HEK293 (cell line): Measurements from ENCODE around the gene MLLT10.
A peak's percentile ranks its signal among the peaks of the same experiment; 100 is the strongest.

Experiments used
- BCL6B ChIP-seq: fragments of 450-650 bp; formaldehyde crosslinking; IDR thresholded peaks from 2 replicates; pipeline ENCODE4 v1.5.1; 2017; ENCODE audit warnings: missing biosample characterization, missing genetic modification characterization
- GLIS1 ChIP-seq: fragments of 450-650 bp; formaldehyde crosslinking; IDR thresholded peaks from 2 replicates; pipeline ENCODE4 v1.5.1; 2016; ENCODE audit warnings: missing biosample characterization, missing genetic modification characterization
- KLF10 ChIP-seq: fragments of 450-650 bp; IDR thresholded peaks from 2 replicates; pipeline ENCODE4 v1.5.1; 2018; ENCODE audit warnings: missing biosample characterization, mild to moderate bottlenecking, missing genetic modification characterization
- MZF1 ChIP-seq: fragments of 450-650 bp; formaldehyde crosslinking; IDR thresholded peaks from 2 replicates; pipeline ENCODE4 v1.5.1; 2017; ENCODE audit warnings: missing biosample characterization, missing genetic modification characterization, borderline replicate concordance
- PBX3 ChIP-seq: sonication (generic); formaldehyde crosslinking; IDR thresholded peaks from 2 replicates; pipeline ENCODE4 v1.8.1; 2022; ENCODE audit warnings: mild to moderate bottlenecking, moderate library complexity, missing genetic modification reagents
- PRDM1 ChIP-seq: fragments of 450-650 bp; formaldehyde crosslinking; IDR thresholded peaks from 2 replicates; pipeline ENCODE4; 2016; ENCODE audit warnings: missing biosample characterization, missing genetic modification characterization
- PRDM10 ChIP-seq: fragments of 450-650 bp; formaldehyde crosslinking; IDR thresholded peaks from 2 replicates; pipeline ENCODE4 v1.5.1; 2016; ENCODE audit warnings: missing biosample characterization, missing genetic modification characterization
- ZBTB6 ChIP-seq: fragments of 450-650 bp; formaldehyde crosslinking; IDR thresholded peaks from 2 replicates; pipeline ENCODE4 v1.5.1; 2017; ENCODE audit warnings: missing biosample characterization, missing genetic modification characterization
- ZBTB8A ChIP-seq: fragments of 450-650 bp; formaldehyde crosslinking; IDR thresholded peaks from 2 replicates; pipeline ENCODE4 v1.5.1; 2016; ENCODE audit warnings: missing biosample characterization, missing genetic modification characterization
- ZFHX2 ChIP-seq: fragments of 450-650 bp; formaldehyde crosslinking; conservative IDR thresholded peaks from 2 replicates; pipeline ENCODE4 v1.5.1; 2016; ENCODE audit warnings: missing biosample characterization, missing genetic modification characterization
- ZNF10 ChIP-seq: fragments of 450-650 bp; formaldehyde crosslinking; IDR thresholded peaks from 2 replicates; pipeline ENCODE4 v1.5.1; 2017; ENCODE audit warnings: missing biosample characterization, missing genetic modification characterization
- ZNF184 ChIP-seq: fragments of 450-650 bp; IDR thresholded peaks from 2 replicates; pipeline ENCODE4 v1.5.1; 2018; ENCODE audit warnings: missing biosample characterization, mild to moderate bottlenecking, missing genetic modification characterization
- ZNF239 ChIP-seq: fragments of 450-650 bp; formaldehyde crosslinking; IDR thresholded peaks from 2 replicates; pipeline ENCODE4 v1.5.1; 2016; ENCODE audit warnings: missing biosample characterization, missing genetic modification characterization
- ZNF24 ChIP-seq: fragments of 450-650 bp; formaldehyde crosslinking; IDR thresholded peaks from 2 replicates; pipeline ENCODE4 v1.5.1; 2016; ENCODE audit warnings: missing biosample characterization, missing genetic modification characterization
- ZNF248 ChIP-seq: fragments of 450-650 bp; formaldehyde crosslinking; IDR thresholded peaks from 2 replicates; pipeline ENCODE4 v1.5.1; 2017; ENCODE audit warnings: missing biosample characterization, missing genetic modification characterization
- ZNF302 ChIP-seq: fragments of 450-650 bp; formaldehyde crosslinking; IDR thresholded peaks from 2 replicates; pipeline ENCODE4 v1.5.1; 2016; ENCODE audit warnings: missing biosample characterization, missing genetic modification characterization, low read depth
- ZNF394 ChIP-seq: fragments of 450-650 bp; formaldehyde crosslinking; IDR thresholded peaks from 2 replicates; pipeline ENCODE4 v1.5.1; 2016; ENCODE audit warnings: missing biosample characterization, missing genetic modification characterization, mild to moderate bottlenecking, moderate library complexity, borderline replicate concordance
- ZNF449 ChIP-seq: fragments of 450-650 bp; formaldehyde crosslinking; IDR thresholded peaks from 2 replicates; pipeline ENCODE4 v1.5.1; 2017; ENCODE audit warnings: missing biosample characterization, mild to moderate bottlenecking, missing genetic modification characterization, moderate library complexity
- ZNF580 ChIP-seq: fragments of 450-650 bp; formaldehyde crosslinking; IDR thresholded peaks from 2 replicates; pipeline ENCODE4 v1.5.1; 2016; ENCODE audit warnings: missing biosample characterization, missing genetic modification characterization
- ZNF585B ChIP-seq: fragments of 450-650 bp; formaldehyde crosslinking; IDR thresholded peaks from 2 replicates; pipeline ENCODE4 v1.5.1; 2016; ENCODE audit warnings: missing biosample characterization, missing genetic modification characterization
- ZNF600 ChIP-seq: fragments of 450-650 bp; formaldehyde crosslinking; IDR thresholded peaks from 2 replicates; pipeline ENCODE4 v1.5.1; 2016; ENCODE audit warnings: missing biosample characterization, missing genetic modification characterization
- ZNF621 ChIP-seq: fragments of 450-650 bp; formaldehyde crosslinking; IDR thresholded peaks from 2 replicates; pipeline ENCODE4 v1.5.1; 2017; ENCODE audit warnings: missing biosample characterization, missing genetic modification characterization
- ZNF626 ChIP-seq: fragments of 450-650 bp; sonication (Bioruptor Pico); formaldehyde crosslinking; IDR thresholded peaks from 2 replicates; pipeline ENCODE4 v1.5.1; 2018; ENCODE audit warnings: missing biosample characterization, missing genetic modification characterization, inconsistent platforms
- ZNF660 ChIP-seq: fragments of 450-650 bp; IDR thresholded peaks from 2 replicates; pipeline ENCODE4 v1.5.1; 2018; ENCODE audit warnings: missing biosample characterization, mild to moderate bottlenecking, missing genetic modification characterization
- ZNF692 ChIP-seq: fragments of 450-650 bp; formaldehyde crosslinking; IDR thresholded peaks from 2 replicates; pipeline ENCODE4 v1.5.1; 2016; ENCODE audit warnings: missing biosample characterization, missing genetic modification characterization
- ZNF704 ChIP-seq: fragments of 450-650 bp; formaldehyde crosslinking; IDR thresholded peaks from 2 replicates; pipeline ENCODE4 v1.5.1; 2016; ENCODE audit warnings: missing biosample characterization, missing genetic modification characterization
- ZNF791 ChIP-seq: fragments of 450-650 bp; formaldehyde crosslinking; IDR thresholded peaks from 2 replicates; pipeline ENCODE4 v1.5.1; 2016; ENCODE audit warnings: missing biosample characterization, missing genetic modification characterization
- ZSCAN16 ChIP-seq: fragments of 450-650 bp; formaldehyde crosslinking; IDR thresholded peaks from 2 replicates; pipeline ENCODE4 v1.5.1; 2016; ENCODE audit warnings: missing biosample characterization, missing genetic modification characterization

Gene MLLT10

GRCh38 chr10:21732067-21732772 is 198.2 kb downstream of the MLLT10 start (continued):
- TF ChIP-seq PRDM10 (tag by site-specific recombination) (peak; percentile 34; the same call in 1 of the 2 replicates), ZNF704 (tag by site-specific recombination) (no peak), PRDM1 (tag by site-specific recombination) (peak; percentile 88), BCL6B (tag by site-specific recombination) (no peak), ZNF791 (no peak), ZNF626 (tag by site-specific recombination) (no peak), ZNF692 (peak; percentile 86), KLF10 (tag by site-specific recombination) (no peak), ZNF621 (no peak), ZNF394 (tag by site-specific recombination) (peak; percentile 36; the same call in 1 of the 2 replicates), ZBTB6 (no peak), ZBTB8A (tag by site-specific recombination) (peak; percentile 92), ZNF600 (peak; percentile 80), GLIS1 (tag by site-specific recombination) (peak; percentile 59; the same call in 1 of the 2 replicates), ZSCAN16 (tag by site-specific recombination) (no peak), ZFHX2 (tag by site-specific recombination) (no peak), ZNF24 (tag by site-specific recombination) (peak; percentile 39; the same call in 1 of the 2 replicates), ZNF248 (tag by site-specific recombination) (no peak), ZNF10 (tag by site-specific recombination) (no peak), MZF1 (tag by site-specific recombination) (peak; percentile 75; the same call in 1 of the 2 replicates), PBX3 (0 out of 2 replicates have a peak, but pooled peaks have one; percentile 60), ZNF580 (tag by site-specific recombination) (no peak), ZNF449 (0 out of 2 replicates have a peak, but pooled peaks have one; percentile 29), ZNF239 (tag by site-specific recombination) (no peak), ZNF585B (no peak), ZNF660 (tag by site-specific recombination) (peak; percentile 80), ZNF302 (no peak), ZNF184 (tag by site-specific recombination) (peak; percentile 77; the same call in 1 of the 2 replicates)
